GM12874 (cell line): ENCODE data around the gene NEDD8.

ENCODE experiments used
- TF ChIP-seq, protein P1 (sequence below): IDR thresholded peaks from 2 replicates; pipeline ENCODE4 v1.5.1; 2011; ENCODE audit warnings: low read depth, mild to moderate bottlenecking, control low read depth, low read length, moderate library complexity; ENCODE audit not compliant: insufficient read depth

Gene NEDD8

DNA sequence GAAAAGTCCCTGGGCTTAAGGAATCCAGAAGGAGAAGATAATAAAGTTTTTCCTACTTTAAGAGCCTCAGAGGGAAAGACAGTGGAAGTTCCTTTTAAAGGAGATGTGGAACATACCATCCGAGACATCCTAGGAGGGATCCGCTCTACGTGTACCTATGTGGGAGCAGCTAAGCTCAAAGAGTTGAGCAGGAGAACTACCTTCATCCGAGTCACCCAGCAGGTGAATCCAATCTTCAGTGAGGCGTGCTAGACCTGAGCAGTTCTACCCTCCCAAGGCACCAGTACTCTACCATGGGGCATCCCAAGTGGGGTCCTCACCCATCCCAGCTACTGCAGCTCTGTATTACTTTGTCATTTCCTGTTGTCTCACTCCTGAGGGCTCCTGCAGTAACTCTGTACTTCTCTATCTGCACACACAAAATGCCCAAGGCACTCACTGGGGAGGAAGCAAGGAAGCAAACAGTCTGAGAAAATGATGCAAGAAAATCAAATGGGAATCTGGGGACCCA lies 6.4 kb upstream of the NEDD8 start:
- TF ChIP-seq, protein P1, sequence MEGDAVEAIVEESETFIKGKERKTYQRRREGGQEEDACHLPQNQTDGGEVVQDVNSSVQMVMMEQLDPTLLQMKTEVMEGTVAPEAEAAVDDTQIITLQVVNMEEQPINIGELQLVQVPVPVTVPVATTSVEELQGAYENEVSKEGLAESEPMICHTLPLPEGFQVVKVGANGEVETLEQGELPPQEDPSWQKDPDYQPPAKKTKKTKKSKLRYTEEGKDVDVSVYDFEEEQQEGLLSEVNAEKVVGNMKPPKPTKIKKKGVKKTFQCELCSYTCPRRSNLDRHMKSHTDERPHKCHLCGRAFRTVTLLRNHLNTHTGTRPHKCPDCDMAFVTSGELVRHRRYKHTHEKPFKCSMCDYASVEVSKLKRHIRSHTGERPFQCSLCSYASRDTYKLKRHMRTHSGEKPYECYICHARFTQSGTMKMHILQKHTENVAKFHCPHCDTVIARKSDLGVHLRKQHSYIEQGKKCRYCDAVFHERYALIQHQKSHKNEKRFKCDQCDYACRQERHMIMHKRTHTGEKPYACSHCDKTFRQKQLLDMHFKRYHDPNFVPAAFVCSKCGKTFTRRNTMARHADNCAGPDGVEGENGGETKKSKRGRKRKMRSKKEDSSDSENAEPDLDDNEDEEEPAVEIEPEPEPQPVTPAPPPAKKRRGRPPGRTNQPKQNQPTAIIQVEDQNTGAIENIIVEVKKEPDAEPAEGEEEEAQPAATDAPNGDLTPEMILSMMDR, result no peak

DNA sequence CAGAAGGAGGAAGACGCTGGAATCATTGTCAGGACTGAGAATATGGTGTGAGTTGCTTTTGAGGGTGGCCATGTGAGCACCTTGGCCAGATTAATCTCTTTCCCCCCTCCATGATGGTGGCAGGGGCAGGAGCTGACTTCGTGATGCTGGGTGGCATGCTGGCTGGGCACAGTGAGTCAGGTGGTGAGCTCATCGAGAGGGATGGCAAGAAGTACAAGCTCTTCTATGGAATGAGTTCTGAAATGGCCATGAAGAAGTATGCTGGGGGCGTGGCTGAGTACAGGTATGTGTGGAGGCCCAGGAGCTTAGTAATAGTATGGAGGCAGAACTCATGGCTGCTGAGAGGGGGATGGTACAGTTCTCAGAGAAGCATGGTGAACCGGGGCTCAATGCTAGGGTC lies 6.0 kb upstream of the NEDD8 start:
- TF ChIP-seq, protein P1, result no peak

DNA sequence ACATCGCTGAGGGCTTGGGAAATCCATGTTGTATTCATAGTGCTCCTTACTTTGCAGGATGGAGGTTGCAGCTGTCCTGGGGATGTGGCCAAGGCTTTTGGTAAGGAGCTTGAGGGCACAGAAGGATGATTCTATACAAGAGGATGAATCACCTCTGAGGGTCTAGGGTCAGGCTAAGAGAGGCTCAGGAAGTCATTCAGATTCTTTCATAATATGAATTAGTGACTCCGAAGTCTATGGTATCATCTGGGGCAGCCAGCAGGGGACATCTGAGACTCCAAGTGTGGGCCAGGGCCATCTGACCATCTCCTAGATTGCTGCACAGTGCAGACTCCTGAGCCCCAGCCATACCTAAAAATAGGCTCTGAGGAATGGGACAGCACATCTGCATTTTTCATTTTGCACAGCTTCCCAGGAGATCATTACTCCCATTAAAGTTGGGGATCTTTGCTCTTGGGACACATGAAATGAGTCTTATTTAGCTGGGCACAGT lies 5.3 kb upstream of the NEDD8 start:
- TF ChIP-seq, protein P1, result no peak

DNA sequence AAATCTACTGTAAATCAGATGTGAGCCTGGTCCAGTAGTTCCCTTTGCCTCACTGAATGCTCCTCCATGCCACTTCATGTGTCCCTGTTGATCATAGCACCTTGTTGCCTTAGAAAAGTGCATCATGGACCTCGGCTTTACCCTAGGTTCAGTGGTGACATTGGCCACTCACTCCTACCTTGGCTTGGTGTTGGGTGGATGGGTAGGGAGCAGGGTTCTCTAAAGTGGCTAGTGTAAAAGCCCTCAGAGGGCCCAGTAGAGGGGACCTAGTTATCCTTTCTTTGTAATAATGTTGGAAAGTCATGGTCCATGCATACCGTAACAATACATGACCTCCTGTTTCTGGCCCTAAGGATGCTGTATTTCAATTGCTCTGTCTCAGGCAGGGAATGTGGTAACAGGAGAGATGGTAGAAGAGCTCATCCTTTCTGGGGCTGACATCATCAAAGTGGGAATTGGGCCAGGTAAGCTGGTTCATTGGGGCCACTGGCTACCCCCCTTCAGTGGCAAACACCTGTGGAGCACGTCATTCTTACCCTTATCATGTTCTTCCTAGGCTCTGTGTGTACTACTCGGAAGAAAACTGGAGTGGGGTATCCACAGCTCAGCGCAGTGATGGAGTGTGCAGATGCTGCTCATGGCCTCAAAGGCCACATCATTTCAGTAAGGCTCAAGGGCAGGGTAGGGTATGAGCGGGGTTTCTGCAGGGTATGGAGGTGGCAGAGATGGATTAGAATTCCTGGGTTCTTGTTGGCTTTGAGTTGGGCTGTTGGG lies 4.7 kb upstream of the NEDD8 start:
- TF ChIP-seq, protein P1, result no peak

DNA sequence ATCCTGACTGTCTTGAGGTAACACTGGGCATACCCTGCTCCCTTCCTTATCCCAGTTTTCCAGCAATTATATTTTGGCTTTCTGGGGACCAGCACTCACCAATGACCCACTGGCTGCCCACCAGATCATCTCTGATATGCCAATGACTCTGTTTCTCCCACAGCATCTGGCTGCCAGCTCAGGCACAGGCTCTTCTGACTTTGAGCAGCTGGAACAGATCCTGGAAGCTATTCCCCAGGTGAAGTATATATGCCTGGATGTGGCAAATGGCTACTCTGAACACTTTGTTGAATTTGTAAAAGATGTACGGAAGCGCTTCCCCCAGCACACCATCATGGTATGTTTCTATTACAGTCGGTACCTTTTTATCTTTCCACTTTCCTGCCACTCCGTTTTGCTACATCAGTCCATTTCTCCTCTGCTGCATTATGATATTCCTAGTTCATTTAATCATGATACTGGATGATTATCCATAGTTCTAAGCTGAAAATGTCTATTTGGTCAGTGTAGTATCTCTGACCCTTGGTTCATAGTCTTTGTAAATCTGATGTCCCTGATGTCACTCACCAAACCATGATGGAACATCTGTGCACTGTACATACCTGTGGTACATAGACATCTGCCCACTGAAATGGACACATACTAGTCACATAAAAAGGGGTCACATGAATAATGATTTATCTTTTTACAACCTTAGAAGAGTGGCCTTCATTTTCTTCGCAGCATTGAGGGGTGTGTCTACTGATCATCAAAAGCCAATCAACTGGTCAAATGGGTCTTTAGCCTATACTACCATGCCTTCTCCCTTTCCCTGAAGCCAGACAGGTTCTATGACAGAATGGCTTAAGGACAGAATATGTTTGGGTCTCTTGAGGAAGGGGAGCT lies 3.9 kb upstream of the NEDD8 start:
- TF ChIP-seq, protein P1, result no peak

DNA sequence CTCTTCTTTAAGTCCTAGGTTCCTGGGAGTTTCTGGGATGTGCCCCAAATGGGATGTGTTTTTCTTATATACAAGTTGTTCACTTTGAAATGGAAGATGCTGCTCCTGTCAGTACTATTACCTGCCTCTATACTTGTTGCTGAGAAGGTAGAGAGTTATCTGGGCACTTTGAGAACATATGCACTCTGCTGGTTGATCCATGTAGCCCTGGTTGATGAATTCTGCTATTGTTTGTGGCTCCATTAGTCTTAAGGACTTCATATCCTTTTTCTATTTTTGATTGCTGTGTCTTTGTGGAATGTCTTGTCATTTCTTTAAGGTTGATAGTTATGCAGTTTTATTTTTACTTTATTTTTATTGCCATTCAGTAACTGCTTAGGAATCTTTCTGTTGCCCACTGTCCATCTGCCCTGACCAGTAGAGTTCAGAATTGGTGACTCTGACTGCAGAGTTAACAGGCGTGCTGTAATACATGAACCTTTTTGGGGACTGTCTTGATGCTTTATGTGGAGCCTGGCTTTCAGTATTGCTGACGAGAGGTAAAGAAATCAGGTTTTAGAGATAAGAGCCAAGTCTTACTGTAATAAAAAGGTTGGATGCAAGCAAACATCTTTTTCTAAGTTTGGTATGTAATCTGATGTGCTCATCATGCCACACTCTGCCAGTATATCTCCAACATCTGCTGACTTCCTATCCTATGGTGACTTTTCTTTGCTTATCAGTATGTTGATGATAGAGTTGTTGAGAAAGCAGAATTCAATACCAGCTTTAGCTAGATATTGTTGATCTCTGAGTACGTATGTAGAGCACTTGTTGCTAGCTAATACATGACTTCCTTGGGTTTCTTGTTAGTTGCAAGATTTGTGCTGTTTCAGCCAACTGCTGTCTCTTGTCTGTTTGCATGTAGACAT lies 2.2 kb upstream of the NEDD8 start:
- TF ChIP-seq, protein P1, result no peak
